ENCODE data around the gene AGGF1.

DNA sequence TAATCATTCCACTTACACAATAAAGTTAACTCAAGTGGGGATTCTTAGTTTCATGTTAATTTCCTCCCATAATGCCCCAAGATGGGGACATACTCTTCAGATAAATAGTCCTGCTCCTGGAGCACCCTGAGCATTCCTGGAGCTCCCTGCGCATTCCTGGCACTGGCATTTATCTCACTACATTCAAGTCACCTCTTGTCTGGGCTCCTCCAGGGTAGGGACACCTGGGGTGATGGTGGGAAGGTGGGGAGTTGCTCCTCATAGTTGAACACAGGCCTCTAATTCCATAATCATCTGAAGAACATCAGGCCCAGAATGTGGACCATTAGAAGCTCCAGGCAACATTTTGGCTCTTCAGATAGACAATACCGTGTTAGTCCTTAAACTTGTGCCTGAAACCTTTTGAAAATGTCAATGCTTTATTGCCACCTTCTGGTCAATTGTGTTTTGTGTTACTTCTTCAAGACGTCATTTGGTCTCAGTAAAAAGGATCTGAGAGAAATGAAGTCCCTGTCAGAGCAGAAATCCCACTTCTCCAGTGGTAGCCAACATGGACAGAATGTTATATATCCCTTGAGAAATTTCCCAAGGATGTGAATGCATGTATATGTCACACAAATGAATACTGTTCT lies 14.2 kb upstream of the AGGF1 start:
- TF ChIP-seq GATA2 (IDR thresholded peaks at IDR 0.05; ENCODE audit: low read depth, low read length) (no peak), GATA3 (IDR thresholded peaks at IDR 0.05; ENCODE audit: low read depth, low read length) (no peak)
